WTC11 (cell line): ENCODE results near the gene SMAP1. TPM values are rescaled to one million over a fixed set of nuclear protein-coding genes. Genes with fewer than 3 reads are reported as not detected.

Experiments used
- ATAC-seq: fragments of 200-7000 bp; cut with Tn5 transposase; 2 replicates; pipeline ENCODE4 v1.10.0; 2021; ENCODE audit warnings: mild to moderate bottlenecking, moderate library complexity
- CTCF ChIA-PET: fragments of 300-600 bp; sonication (Branson Sonifier 250); formaldehyde crosslinking; loops from one replicate; lab custom pipeline; 2021; ENCODE audit warnings: antibody characterized with exemption; lab: Charles Lee
- POLR2A ChIA-PET: fragments of 350-600 bp; sonication (Branson Sonifier 250); formaldehyde crosslinking; loops from one replicate; lab custom pipeline; 2021; ENCODE audit warnings: antibody characterized with exemption; lab: Charles Lee
- DNase-seq: peaks from one replicate; pipeline ENCODE4 v3.0.0; 2021; ENCODE audit warnings: low spot score
- H3K27ac Mint-ChIP-seq: 2 replicates; pipeline ENCODE4 v1.8.0; 2021; ENCODE audit warnings: mixed read lengths
- H3K27me3 Mint-ChIP-seq: 2 replicates; pipeline ENCODE4 v1.8.0; 2021; ENCODE audit warnings: low read depth, mild to moderate bottlenecking, moderate library complexity, mixed read lengths
- H3K36me3 Mint-ChIP-seq: 2 replicates; pipeline ENCODE4 v1.8.0; 2021; ENCODE audit warnings: mixed read lengths
- H3K4me1 Mint-ChIP-seq: 2 replicates; pipeline ENCODE4 v1.8.0; 2022; ENCODE audit warnings: mixed read lengths
- H3K4me3 Mint-ChIP-seq: 2 replicates; pipeline ENCODE4 v1.8.0; 2021; ENCODE audit warnings: mild to moderate bottlenecking, moderate library complexity, mixed read lengths
- H3K9me3 Mint-ChIP-seq: 2 replicates; pipeline ENCODE4 v1.8.0; 2021; ENCODE audit warnings: mixed read lengths
- EMX1 ChIP-seq: fragments of 250-450 bp; sonication (Bioruptor Pico); IDR thresholded peaks from 2 replicates; pipeline ENCODE4 v1.8.0; 2021; ENCODE audit warnings: mild to moderate bottlenecking
- JAZF1 ChIP-seq: fragments of 250-450 bp; sonication (Bioruptor Pico); IDR thresholded peaks from 2 replicates; pipeline ENCODE4 v1.9.0; 2021; ENCODE audit warnings: moderate library complexity, mild to moderate bottlenecking, inconsistent platforms
- MXD4 ChIP-seq: fragments of 250-450 bp; sonication (Bioruptor Pico); IDR thresholded peaks from 2 replicates; pipeline ENCODE4 v1.8.0; 2021; ENCODE audit warnings: mild to moderate bottlenecking, moderate library complexity, borderline replicate concordance
- NFE2L1 ChIP-seq: sonication (generic); formaldehyde crosslinking; IDR thresholded peaks from 2 replicates; pipeline ENCODE4 v1.8.1; 2023; ENCODE audit warnings: missing genetic modification reagents
- TEAD4 ChIP-seq: sonication (generic); formaldehyde crosslinking; IDR thresholded peaks from 2 replicates; pipeline ENCODE4 v1.8.0; 2022; ENCODE audit warnings: mild to moderate bottlenecking, missing genetic modification reagents
- ZNF121 ChIP-seq: sonication (generic); formaldehyde crosslinking; IDR thresholded peaks from 2 replicates; pipeline ENCODE4 v1.8.0; 2023; ENCODE audit warnings: missing genetic modification reagents
- ZNF138 ChIP-seq: sonication (generic); formaldehyde crosslinking; conservative IDR thresholded peaks from 2 replicates; pipeline ENCODE4 v1.8.1; 2022; ENCODE audit warnings: mild to moderate bottlenecking, moderate library complexity, missing genetic modification reagents
- ZNF219 ChIP-seq: sonication (generic); formaldehyde crosslinking; IDR thresholded peaks from 2 replicates; pipeline ENCODE4 v1.8.0; 2023; ENCODE audit warnings: missing genetic modification reagents, mild to moderate bottlenecking, borderline replicate concordance
- ZNF396 ChIP-seq: fragments of 250-450 bp; sonication (Bioruptor Pico); IDR thresholded peaks from 2 replicates; pipeline ENCODE4 v1.8.0; 2021; ENCODE audit warnings: mild to moderate bottlenecking, moderate library complexity, borderline replicate concordance
- ZNF423 ChIP-seq: fragments of 250-450 bp; sonication (Bioruptor Pico); IDR thresholded peaks from 2 replicates; pipeline ENCODE4 v2.1.2; 2022; ENCODE audit warnings: mild to moderate bottlenecking, moderate library complexity
- total RNA-seq: library from RNA; stranded (reverse); gene quantifications from 3 replicates; pipeline ENCODE4 v1.2.3, GENCODE V29; 2021
- TF ChIP-seq, protein P1 (sequence below): sonication (generic); formaldehyde crosslinking; IDR thresholded peaks from 2 replicates; pipeline ENCODE4 v1.8.0; 2022; ENCODE audit warnings: mild to moderate bottlenecking, missing genetic modification reagents
- TF ChIP-seq, protein P2 (sequence below): fragments of 250-450 bp; sonication (Bioruptor Pico); IDR thresholded peaks from 2 replicates; pipeline ENCODE4 v2.1.2; 2022; ENCODE audit warnings: mild to moderate bottlenecking, moderate library complexity
- TF ChIP-seq, protein P3 (sequence below): sonication (generic); formaldehyde crosslinking; IDR thresholded peaks from 2 replicates; pipeline ENCODE4 v1.8.1; 2023; ENCODE audit warnings: mild to moderate bottlenecking, missing genetic modification reagents
- TF ChIP-seq, protein P4 (sequence below): sonication (generic); formaldehyde crosslinking; IDR thresholded peaks from 2 replicates; pipeline ENCODE4 v1.8.1; 2022; ENCODE audit warnings: mild to moderate bottlenecking, moderate library complexity, missing genetic modification reagents
- TF ChIP-seq, protein P5 (sequence below): sonication (generic); formaldehyde crosslinking; IDR thresholded peaks from 2 replicates; pipeline ENCODE4 v1.8.1; 2023; ENCODE audit warnings: mild to moderate bottlenecking, moderate library complexity, missing genetic modification reagents
- TF ChIP-seq, protein P6 (sequence below): sonication (generic); formaldehyde crosslinking; IDR thresholded peaks from 2 replicates; pipeline ENCODE4 v1.8.0; 2022; ENCODE audit warnings: mild to moderate bottlenecking, missing genetic modification reagents
- TF ChIP-seq, protein P7 (sequence below): sonication (generic); formaldehyde crosslinking; conservative IDR thresholded peaks from 2 replicates; pipeline ENCODE4 v1.8.1; 2023; ENCODE audit warnings: mild to moderate bottlenecking, low read depth, missing genetic modification reagents, moderate library complexity
- TF ChIP-seq, protein P8 (sequence below): sonication (generic); formaldehyde crosslinking; IDR thresholded peaks from 2 replicates; pipeline ENCODE4 v1.8.0; 2023; ENCODE audit warnings: missing genetic modification reagents, mild to moderate bottlenecking, borderline replicate concordance

SMAP1 gene
- total RNA-seq, 1 experiment from 2014 or later = 29.0 TPM

DNA sequence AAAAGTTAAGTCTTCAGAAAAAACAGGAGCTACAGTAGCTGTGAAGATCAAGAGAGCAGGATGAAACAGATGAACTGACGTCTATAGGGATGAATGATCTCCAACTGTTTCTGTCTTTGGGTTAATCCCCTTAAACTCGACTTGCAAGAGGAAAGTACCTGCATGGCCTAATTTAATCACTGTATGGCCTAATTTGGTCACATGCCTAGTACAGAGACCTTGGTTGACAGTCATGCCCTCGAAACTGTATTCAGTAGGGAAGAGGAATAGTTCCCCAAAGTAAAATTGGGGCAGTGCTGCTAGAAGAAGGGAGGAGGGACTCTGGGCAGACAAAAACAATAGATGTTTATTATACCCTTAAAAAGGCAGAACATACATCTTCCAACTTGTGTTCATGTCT is 10.0 kb upstream of the SMAP1 start (continued):
- TF ChIP-seq, protein P1, sequence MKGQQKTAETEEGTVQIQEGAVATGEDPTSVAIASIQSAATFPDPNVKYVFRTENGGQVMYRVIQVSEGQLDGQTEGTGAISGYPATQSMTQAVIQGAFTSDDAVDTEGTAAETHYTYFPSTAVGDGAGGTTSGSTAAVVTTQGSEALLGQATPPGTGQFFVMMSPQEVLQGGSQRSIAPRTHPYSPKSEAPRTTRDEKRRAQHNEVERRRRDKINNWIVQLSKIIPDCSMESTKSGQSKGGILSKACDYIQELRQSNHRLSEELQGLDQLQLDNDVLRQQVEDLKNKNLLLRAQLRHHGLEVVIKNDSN (CRISPR knock-in tag) = no peak
- no peak for TF ChIP-seq ZNF121 (CRISPR knock-in tag)
- TF ChIP-seq, protein P2, sequence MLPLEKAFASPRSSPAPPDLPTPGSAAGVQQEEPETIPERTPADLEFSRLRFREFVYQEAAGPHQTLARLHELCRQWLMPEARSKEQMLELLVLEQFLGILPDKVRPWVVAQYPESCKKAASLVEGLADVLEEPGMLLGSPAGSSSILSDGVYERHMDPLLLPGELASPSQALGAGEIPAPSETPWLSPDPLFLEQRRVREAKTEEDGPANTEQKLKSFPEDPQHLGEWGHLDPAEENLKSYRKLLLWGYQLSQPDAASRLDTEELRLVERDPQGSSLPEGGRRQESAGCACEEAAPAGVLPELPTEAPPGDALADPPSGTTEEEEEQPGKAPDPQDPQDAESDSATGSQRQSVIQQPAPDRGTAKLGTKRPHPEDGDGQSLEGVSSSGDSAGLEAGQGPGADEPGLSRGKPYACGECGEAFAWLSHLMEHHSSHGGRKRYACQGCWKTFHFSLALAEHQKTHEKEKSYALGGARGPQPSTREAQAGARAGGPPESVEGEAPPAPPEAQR (CRISPR knock-in tag) = no peak

DNA sequence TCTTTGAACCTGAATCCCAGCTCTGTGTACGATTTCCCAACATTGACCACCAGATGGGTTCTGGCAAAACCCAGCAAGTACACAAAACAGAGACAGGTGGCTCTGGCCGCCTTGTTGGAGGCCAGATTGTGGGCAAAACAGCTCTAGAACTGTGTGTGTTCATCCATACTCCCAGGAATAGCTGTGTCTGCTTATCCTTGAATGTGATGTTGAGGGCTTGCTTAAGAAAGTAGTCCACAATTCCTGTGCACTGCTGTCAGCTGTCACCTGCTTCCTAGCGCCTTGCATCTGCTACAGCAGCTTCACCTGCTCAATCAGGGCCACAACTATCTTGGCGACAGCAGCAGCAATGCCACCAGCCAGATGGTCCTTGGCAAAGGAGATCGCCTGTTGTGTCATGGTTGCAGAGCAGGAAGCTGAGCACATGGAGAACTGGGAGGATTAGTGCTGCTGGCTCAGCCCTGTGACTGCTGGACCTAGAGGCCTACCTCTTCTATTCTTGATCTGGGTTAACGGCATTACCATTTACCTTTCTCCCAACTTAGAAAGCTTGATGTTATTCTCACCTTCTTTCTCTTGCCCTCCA is 3.7 kb upstream of the SMAP1 start:
- Mint-ChIP-seq H3K27ac (no peak overlapping the region), H3K9me3 (no peaks in the 10 kb centered on the region), H3K4me1 (peaks cover 15% of the 10 kb centered on the region), H3K27me3 (peaks cover 3% of the 10 kb centered on the region), H3K4me3 (no peak overlapping the region), H3K36me3 (no peaks in the 10 kb centered on the region)
- CTCF ChIA-PET = no interaction called here
- POLR2A ChIA-PET = no interaction called here
- DNase-seq (no peak), ATAC-seq (no peak)
- no peak for TF ChIP-seq ZNF423 (CRISPR knock-in tag)
- TF ChIP-seq, protein P3, sequence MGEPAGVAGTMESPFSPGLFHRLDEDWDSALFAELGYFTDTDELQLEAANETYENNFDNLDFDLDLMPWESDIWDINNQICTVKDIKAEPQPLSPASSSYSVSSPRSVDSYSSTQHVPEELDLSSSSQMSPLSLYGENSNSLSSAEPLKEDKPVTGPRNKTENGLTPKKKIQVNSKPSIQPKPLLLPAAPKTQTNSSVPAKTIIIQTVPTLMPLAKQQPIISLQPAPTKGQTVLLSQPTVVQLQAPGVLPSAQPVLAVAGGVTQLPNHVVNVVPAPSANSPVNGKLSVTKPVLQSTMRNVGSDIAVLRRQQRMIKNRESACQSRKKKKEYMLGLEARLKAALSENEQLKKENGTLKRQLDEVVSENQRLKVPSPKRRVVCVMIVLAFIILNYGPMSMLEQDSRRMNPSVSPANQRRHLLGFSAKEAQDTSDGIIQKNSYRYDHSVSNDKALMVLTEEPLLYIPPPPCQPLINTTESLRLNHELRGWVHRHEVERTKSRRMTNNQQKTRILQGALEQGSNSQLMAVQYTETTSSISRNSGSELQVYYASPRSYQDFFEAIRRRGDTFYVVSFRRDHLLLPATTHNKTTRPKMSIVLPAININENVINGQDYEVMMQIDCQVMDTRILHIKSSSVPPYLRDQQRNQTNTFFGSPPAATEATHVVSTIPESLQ (CRISPR knock-in tag) = no peak
- TF ChIP-seq, protein P4, sequence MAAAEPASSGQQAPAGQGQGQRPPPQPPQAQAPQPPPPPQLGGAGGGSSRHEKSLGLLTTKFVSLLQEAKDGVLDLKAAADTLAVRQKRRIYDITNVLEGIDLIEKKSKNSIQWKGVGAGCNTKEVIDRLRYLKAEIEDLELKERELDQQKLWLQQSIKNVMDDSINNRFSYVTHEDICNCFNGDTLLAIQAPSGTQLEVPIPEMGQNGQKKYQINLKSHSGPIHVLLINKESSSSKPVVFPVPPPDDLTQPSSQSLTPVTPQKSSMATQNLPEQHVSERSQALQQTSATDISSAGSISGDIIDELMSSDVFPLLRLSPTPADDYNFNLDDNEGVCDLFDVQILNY (CRISPR knock-in tag) = no peak
- TF ChIP-seq MXD4 (CRISPR knock-in tag) = no peak
- TF ChIP-seq ZNF138 (CRISPR knock-in tag) = no peak
- TF ChIP-seq, protein P5, sequence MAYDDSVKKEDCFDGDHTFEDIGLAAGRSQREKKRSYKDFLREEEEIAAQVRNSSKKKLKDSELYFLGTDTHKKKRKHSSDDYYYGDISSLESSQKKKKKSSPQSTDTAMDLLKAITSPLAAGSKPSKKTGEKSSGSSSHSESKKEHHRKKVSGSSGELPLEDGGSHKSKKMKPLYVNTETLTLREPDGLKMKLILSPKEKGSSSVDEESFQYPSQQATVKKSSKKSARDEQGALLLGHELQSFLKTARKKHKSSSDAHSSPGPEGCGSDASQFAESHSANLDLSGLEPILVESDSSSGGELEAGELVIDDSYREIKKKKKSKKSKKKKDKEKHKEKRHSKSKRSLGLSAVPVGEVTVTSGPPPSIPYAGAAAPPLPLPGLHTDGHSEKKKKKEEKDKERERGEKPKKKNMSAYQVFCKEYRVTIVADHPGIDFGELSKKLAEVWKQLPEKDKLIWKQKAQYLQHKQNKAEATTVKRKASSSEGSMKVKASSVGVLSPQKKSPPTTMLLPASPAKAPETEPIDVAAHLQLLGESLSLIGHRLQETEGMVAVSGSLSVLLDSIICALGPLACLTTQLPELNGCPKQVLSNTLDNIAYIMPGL (CRISPR knock-in tag) = no peak
- TF ChIP-seq EMX1 = no peak
- TF ChIP-seq JAZF1 (CRISPR knock-in tag) = no peak
- no peak for TF ChIP-seq ZNF219 (CRISPR knock-in tag)
- TF ChIP-seq, protein P6, sequence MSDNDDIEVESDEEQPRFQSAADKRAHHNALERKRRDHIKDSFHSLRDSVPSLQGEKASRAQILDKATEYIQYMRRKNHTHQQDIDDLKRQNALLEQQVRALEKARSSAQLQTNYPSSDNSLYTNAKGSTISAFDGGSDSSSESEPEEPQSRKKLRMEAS (CRISPR knock-in tag) = no peak
- TF ChIP-seq, protein P7, sequence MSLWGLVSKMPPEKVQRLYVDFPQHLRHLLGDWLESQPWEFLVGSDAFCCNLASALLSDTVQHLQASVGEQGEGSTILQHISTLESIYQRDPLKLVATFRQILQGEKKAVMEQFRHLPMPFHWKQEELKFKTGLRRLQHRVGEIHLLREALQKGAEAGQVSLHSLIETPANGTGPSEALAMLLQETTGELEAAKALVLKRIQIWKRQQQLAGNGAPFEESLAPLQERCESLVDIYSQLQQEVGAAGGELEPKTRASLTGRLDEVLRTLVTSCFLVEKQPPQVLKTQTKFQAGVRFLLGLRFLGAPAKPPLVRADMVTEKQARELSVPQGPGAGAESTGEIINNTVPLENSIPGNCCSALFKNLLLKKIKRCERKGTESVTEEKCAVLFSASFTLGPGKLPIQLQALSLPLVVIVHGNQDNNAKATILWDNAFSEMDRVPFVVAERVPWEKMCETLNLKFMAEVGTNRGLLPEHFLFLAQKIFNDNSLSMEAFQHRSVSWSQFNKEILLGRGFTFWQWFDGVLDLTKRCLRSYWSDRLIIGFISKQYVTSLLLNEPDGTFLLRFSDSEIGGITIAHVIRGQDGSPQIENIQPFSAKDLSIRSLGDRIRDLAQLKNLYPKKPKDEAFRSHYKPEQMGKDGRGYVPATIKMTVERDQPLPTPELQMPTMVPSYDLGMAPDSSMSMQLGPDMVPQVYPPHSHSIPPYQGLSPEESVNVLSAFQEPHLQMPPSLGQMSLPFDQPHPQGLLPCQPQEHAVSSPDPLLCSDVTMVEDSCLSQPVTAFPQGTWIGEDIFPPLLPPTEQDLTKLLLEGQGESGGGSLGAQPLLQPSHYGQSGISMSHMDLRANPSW = no peak
- no peak for TF ChIP-seq NFE2L1 (CRISPR knock-in tag)
- no peak for TF ChIP-seq ZNF396 (CRISPR knock-in tag)
- TF ChIP-seq, protein P8, sequence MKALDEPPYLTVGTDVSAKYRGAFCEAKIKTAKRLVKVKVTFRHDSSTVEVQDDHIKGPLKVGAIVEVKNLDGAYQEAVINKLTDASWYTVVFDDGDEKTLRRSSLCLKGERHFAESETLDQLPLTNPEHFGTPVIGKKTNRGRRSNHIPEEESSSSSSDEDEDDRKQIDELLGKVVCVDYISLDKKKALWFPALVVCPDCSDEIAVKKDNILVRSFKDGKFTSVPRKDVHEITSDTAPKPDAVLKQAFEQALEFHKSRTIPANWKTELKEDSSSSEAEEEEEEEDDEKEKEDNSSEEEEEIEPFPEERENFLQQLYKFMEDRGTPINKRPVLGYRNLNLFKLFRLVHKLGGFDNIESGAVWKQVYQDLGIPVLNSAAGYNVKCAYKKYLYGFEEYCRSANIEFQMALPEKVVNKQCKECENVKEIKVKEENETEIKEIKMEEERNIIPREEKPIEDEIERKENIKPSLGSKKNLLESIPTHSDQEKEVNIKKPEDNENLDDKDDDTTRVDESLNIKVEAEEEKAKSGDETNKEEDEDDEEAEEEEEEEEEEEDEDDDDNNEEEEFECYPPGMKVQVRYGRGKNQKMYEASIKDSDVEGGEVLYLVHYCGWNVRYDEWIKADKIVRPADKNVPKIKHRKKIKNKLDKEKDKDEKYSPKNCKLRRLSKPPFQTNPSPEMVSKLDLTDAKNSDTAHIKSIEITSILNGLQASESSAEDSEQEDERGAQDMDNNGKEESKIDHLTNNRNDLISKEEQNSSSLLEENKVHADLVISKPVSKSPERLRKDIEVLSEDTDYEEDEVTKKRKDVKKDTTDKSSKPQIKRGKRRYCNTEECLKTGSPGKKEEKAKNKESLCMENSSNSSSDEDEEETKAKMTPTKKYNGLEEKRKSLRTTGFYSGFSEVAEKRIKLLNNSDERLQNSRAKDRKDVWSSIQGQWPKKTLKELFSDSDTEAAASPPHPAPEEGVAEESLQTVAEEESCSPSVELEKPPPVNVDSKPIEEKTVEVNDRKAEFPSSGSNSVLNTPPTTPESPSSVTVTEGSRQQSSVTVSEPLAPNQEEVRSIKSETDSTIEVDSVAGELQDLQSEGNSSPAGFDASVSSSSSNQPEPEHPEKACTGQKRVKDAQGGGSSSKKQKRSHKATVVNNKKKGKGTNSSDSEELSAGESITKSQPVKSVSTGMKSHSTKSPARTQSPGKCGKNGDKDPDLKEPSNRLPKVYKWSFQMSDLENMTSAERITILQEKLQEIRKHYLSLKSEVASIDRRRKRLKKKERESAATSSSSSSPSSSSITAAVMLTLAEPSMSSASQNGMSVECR (CRISPR knock-in tag) = no peak
- TF ChIP-seq TEAD4 (CRISPR knock-in tag) = no peak
